Activated CD4-positive, CD25-positive, alpha-beta regulatory T cell (primary cell): Measurements from ENCODE around the gene GDI2.
"Not testable (repeated sequence)": the region's sequence is repeated elsewhere in the genome, so short reads cannot be mapped to it uniquely, and the experiment has no call there.

Experiments
- DNase-seq, 4 experiments: peaks; one replicate each; lab custom pipeline; 2025; lab: John Stamatoyannopoulos, UW

The GDI2 gene

GRCh38 chr10:5813341-5814109 lies at the start of gene GDI2:
Gene GDI2 (minus strand): TSS chr10:5813434. CDS start chr10:5813258, 176 bp downstream.
- DNase-seq: peak; percentile 91 to 94 (median 93)

- no peak for DNase-seq
Observed at GRCh38 chr10:5862360-5862961, 49.2 kb upstream of the GDI2 start.

GRCh38 chr10:5860066-5860465 lies 46.8 kb upstream of the GDI2 start:
- no peak for DNase-seq

GRCh38 chr10:5858811-5859210 lies 45.6 kb upstream of the GDI2 start:
- no peak for DNase-seq

- DNase-seq: no peak
Observed at GRCh38 chr10:5856701-5857004, 43.4 kb upstream of the GDI2 start.

DNA sequence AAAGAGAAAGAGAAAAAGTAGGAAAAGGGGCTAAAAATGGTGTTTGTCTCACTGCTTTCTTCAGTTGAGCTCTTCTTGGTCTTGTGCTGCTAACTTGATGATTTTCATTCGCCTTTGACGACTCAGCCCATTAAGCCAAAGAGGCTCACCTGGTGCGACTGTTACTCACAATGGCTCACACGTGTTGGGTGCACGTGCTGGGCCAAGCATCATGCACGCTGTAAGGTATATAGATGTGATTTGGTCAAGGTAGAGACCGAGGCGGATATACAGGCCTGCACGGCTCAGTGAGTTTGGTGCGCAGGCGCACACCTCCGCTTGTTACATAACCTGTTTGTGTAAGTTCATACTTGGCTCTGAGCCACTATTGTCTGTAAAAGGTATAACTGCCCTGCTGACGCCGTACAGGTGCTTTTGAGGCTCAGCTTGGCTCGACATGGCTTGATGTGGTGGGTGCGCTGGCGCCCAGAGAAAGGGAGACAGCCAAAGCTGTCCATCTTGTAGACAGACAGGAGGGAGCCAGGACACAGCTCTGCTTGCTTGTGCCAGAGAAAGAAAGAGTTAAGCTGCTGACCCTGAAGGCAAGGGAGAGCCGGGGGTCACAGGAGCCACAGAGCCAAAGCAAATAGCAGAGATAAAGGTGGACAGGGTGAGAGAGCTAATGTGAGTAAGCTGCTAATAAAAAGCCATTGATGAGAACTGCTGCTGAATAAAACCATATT lies 42.9 kb upstream of the GDI2 start:
- no peak for DNase-seq

GRCh38 chr10:5854131-5854475 lies 40.9 kb upstream of the GDI2 start:
- no peak for DNase-seq

DNA sequence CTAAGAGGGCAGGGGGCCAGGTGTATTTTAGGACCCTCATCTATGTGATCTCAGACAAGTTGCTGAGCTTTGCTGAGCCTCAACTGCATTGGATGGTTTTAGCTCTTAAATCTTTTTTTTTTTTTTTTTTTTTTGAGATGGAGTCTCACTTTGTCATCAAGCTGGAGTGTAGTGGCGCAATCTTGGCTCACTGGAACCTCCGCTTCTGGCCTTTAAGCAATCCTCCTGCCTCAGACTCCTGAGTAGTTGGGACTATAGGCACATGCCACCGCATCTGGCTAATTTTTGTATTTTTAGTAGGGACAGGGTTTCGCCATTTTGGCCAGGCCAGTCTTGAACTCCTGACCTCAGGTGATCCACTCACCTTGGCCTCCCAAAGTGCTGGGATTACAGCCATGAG lies 33.4 kb upstream of the GDI2 start:
- not testable (repeated sequence) for DNase-seq

DNA sequence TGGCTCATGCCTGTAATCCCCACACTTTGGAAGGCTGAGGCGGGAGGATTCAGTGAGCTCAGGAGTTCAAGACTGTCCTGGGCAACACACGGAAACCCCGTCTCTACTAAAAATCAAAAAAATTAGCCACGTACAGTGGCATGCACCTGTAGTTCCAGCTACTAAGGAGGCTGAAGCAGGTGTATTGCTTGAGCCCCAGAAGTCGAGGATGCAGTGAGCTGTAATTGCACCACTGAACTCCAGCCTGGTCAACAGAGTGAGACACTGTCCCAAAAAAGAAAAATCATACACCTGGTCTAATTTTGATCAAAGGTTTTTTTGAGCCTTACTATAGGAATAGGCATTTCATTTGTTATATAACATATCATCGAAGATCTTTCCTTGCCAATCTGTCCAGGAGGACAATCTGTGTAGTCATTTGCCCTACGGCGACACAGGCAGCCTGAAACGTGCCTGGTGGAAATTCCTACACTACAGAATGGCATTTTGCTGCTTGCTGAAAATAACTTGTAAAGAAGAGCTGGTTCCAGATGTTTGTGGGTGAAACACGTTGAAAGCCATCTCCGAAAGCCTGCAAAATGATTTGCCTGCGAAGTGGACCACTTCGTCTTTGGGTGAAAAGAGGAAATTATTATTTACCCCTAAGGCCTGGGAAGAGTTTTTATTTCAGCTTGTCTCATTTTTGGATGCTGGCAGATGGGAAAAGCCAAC lies 31.3 kb upstream of the GDI2 start:
- no peak for DNase-seq

- DNase-seq: no peak
Observed at GRCh38 chr10:5843686-5844344, 30.6 kb upstream of the GDI2 start.

- DNase-seq: no peak
Observed at GRCh38 chr10:5841965-5842364, 28.7 kb upstream of the GDI2 start.

GRCh38 chr10:5840314-5841307 lies 27.4 kb upstream of the GDI2 start:
- DNase-seq: no peak

- DNase-seq: not testable (repeated sequence)
Observed at GRCh38 chr10:5836181-5836580, 22.9 kb upstream of the GDI2 start.

- no peak for DNase-seq
Observed at GRCh38 chr10:5835446-5836095, 22.3 kb upstream of the GDI2 start.

- DNase-seq: no peak
Observed at GRCh38 chr10:5833814-5834213, 20.6 kb upstream of the GDI2 start.

- no peak for DNase-seq
Observed at GRCh38 chr10:5832946-5833345, 19.7 kb upstream of the GDI2 start.

DNA sequence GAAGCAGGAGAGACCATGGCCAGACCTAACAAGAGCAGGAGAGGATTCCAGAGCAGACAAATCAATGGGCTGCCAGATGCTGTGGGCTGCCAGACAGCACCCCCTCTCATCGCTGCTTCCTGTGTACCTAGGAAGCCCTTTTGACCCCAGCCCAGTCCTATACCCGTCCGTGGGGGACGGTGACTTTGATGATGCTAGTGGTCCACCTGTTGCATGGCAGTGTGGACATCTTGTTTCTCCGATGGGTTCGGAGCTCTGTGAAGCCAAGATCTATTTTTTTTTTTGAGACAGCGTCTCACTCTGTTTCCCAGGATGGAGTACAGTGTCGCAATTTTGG lies 18.2 kb upstream of the GDI2 start:
- no peak for DNase-seq

GRCh38 chr10:5830629-5831445 lies 17.6 kb upstream of the GDI2 start:
- no peak for DNase-seq

GRCh38 chr10:5829267-5829666 lies 16.0 kb upstream of the GDI2 start:
- DNase-seq: no peak

- no peak for DNase-seq
Observed at GRCh38 chr10:5828725-5829124, 15.5 kb upstream of the GDI2 start.
